ENCODE results near the gene NGEF.

The NGEF gene

DNA sequence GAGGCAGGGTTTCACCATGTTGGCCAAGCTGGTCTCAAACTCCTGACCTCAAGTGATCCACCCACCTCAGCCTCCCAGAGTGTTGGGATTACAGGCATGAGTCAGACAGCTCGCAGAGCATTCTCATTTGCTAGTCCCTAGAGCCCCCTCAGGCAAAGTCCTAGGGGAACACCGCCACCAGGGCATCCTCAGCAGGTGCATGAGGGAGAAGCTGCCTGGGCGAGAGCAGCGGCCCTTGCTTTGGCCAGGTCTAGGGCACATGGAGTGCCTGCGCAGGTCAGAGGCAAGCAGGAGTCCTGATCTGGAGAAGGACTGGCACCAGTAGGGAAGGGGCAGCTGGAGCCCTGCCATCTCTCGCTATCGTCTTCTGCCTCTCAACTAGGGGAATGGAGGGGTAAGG, 32.4 kb downstream of the NGEF start:
- no peaks in the 10 kb centered on the region for H3K36me3 Mint-ChIP-seq (ENCODE audit: low read depth)
- no peaks in the 10 kb centered on the region for H3K9me3 Mint-ChIP-seq
- H3K27ac Mint-ChIP-seq, result no peak overlapping the region

DNA sequence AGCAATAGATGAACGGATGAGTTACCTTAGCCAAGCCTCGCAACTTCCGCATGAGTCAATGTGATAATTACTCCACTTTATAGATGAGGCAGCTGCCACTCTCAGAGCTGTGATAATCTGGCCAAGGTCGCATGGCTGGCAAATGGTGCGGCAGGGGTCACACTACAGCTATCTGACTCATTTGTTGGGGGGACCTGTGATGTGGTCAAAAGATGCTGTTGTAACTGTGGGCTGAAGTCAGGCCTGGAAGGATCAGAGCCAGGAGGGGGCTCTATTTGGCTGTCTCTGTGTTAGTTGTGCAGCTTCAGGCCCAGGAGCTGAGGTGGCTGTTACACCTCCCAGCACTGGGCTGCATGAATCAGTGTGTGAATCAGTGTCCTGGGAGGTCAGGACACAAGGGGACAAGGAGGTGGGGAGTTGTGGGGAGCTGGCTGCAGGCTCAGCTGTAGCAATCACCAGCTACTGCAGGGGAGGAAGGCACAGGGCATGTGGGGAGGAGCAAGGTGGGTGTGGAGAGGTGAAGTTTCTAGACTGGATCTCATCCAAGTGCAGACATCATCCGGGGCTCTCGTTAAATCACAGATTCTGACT, 33.1 kb downstream of the NGEF start:
- Mint-ChIP-seq H3K4me1 (ENCODE audit: low read depth) (no peaks in the 10 kb centered on the region), H3K36me3 (ENCODE audit: low read depth) (no peaks in the 10 kb centered on the region), H3K4me3 (no peak overlapping the region), H3K9me3 (no peaks in the 10 kb centered on the region), H3K27me3 (peaks cover 21% of the 10 kb centered on the region), H3K27ac (no peak overlapping the region)
- no peak for DNase-seq

More for the DNA sequence above, 32.4 kb downstream of the NGEF start:
- no peak for DNase-seq
- H3K4me3 Mint-ChIP-seq, result no peak overlapping the region
- H3K27me3 Mint-ChIP-seq, result peaks cover 23% of the 10 kb centered on the region
- H3K4me1 Mint-ChIP-seq (ENCODE audit: low read depth), result no peaks in the 10 kb centered on the region

DNA sequence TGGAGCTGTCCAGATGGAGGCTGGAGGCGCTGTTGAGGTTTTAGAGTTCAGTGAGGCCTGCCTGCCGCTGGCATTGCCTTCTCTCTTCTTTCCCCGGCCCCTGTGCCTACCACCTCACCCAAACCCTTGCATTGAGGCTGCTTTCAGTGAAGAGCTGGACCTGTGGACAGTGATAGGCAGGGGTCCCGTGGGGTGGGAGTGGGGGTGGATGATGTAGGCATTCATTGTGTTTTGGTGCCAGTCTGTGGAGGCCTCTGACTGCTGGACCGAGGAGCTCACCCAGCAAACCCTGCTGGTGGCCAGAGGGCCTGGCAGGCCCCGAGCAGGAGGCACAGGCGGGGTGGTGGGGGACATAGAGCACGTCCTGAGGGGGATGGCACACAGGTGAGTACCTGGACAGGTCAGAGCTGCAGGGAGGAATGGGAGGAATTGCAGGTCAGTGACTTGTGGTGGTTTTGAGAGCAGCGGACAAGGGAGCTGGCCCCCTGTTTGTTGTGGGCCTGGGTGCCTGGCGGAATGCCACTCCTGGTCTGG, 35.6 kb downstream of the NGEF start:
- Mint-ChIP-seq H3K27me3 (peaks cover 15% of the 10 kb centered on the region), H3K4me3 (no peak overlapping the region), H3K36me3 (ENCODE audit: low read depth) (no peaks in the 10 kb centered on the region), H3K4me1 (ENCODE audit: low read depth) (no peaks in the 10 kb centered on the region), H3K9me3 (no peaks in the 10 kb centered on the region), H3K27ac (no peak overlapping the region)
- no peak for DNase-seq

DNA sequence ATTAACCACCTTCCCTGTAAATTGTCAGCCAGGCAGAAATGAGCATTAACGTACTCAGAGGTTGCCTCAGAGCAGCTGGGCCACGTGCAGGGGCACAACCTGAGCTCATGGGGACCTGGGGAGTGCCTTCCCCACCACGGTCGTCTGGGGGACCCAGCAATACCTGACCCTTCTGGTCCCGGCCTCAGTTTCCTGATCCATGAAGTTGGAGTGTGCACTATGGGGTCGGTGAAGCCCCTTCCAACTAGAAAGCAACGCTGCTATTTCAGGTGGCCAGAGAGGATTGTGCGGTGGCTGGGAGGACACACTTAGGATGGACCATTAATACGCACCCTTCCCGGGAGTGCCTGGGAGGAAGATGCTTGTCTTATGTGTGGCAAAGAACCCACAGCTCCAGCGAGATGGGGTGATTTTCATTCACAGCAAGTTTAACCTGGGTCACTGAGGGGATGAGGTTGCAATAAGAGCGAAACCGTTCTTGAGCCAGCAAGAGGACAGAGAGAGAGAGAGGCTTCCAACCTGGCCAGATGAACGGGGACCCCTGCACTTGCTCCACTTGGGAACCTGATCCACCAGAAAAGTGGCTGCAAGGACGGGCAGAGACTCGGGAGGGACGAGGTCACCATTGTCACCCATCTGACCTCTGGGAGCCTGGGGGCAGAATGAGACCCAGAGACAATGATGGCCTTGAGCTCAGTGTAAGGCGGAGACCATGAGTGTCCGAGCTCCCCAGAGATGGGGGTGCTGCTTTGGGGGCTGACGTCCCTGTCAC, 36.2 kb downstream of the NGEF start:
- H3K27ac Mint-ChIP-seq, result peak overlapping the region; percentile 9
- peaks cover 12% of the 10 kb centered on the region for H3K27me3 Mint-ChIP-seq
- no peak overlapping the region for H3K4me3 Mint-ChIP-seq
- no peaks in the 10 kb centered on the region for H3K9me3 Mint-ChIP-seq
- no peaks in the 10 kb centered on the region for H3K36me3 Mint-ChIP-seq (ENCODE audit: low read depth)
- H3K4me1 Mint-ChIP-seq (ENCODE audit: low read depth), result no peaks in the 10 kb centered on the region
- no peak for DNase-seq

DNA sequence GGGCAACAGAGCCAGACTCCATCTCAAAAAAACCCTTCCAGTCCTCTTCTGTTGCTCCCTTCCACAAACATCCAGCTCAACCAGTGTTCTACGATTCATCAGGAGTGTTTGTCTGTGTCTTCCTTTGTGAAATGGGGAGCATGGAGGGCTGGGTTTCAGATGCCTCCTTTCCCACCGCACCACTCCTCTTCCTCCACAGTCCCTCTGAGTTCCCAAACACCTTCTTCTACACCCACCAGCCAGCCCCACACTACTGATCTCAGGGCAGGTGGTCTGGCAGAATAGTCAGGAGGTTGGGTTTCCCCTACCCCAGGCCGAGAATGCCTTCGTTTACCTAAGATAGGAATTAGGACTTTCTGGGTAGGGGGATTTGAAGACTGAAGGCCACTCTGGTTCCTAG, 36.9 kb downstream of the NGEF start:
- Mint-ChIP-seq H3K27ac (no peak overlapping the region), H3K4me1 (ENCODE audit: low read depth) (no peaks in the 10 kb centered on the region), H3K36me3 (ENCODE audit: low read depth) (no peaks in the 10 kb centered on the region), H3K27me3 (peaks cover 6% of the 10 kb centered on the region), H3K9me3 (no peaks in the 10 kb centered on the region), H3K4me3 (no peak overlapping the region)
- DNase-seq, result no peak

DNA sequence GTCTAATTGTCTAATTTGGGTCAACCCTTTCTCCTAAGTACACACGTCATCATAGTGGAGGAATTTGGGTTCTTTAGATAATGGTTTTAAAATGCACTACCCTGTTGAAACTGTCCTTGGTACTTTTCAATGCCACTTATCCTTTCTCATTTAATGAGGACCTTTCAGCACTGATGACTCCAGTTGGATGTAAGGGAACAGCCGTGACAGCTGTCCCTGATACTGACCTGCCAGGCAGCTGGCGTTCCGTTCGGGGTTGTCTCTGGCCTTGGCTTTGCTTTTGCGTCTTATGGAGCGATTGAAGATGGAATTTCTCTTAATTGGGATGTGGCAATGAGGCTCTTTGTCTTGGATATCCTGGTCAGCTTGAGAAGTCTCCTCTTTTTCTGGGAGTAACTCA, 38.7 kb downstream of the NGEF start:
- Mint-ChIP-seq H3K4me1 (ENCODE audit: low read depth) (no peaks in the 10 kb centered on the region), H3K9me3 (no peaks in the 10 kb centered on the region), H3K27me3 (no peaks in the 10 kb centered on the region), H3K4me3 (no peak overlapping the region), H3K36me3 (ENCODE audit: low read depth) (no peaks in the 10 kb centered on the region), H3K27ac (no peak overlapping the region)
- no peak for DNase-seq

DNA sequence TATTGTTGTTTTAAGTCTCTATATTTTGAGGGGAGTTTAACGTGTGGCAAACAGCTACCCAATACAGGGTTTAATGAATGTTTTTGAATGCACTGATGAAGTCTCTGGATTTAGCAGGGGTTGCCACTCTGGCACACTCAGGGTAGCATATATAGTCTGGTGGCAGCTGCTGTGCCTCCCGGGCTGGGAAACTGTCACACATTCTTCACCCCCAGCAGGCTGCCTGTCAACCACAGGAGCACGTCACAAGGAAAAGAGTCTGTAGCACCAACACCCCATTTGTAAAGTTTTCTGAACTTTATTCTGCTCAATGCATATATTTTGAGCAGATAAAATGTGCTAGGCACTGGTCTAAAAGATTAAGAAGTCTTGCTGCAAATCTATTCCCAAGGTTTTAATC, 39.3 kb downstream of the NGEF start:
- no peak for DNase-seq
- no peak overlapping the region for H3K27ac Mint-ChIP-seq
- H3K36me3 Mint-ChIP-seq (ENCODE audit: low read depth), result no peaks in the 10 kb centered on the region
- H3K4me1 Mint-ChIP-seq (ENCODE audit: low read depth), result no peaks in the 10 kb centered on the region
- no peaks in the 10 kb centered on the region for H3K9me3 Mint-ChIP-seq
- H3K4me3 Mint-ChIP-seq, result no peak overlapping the region
- H3K27me3 Mint-ChIP-seq, result no peaks in the 10 kb centered on the region

DNA sequence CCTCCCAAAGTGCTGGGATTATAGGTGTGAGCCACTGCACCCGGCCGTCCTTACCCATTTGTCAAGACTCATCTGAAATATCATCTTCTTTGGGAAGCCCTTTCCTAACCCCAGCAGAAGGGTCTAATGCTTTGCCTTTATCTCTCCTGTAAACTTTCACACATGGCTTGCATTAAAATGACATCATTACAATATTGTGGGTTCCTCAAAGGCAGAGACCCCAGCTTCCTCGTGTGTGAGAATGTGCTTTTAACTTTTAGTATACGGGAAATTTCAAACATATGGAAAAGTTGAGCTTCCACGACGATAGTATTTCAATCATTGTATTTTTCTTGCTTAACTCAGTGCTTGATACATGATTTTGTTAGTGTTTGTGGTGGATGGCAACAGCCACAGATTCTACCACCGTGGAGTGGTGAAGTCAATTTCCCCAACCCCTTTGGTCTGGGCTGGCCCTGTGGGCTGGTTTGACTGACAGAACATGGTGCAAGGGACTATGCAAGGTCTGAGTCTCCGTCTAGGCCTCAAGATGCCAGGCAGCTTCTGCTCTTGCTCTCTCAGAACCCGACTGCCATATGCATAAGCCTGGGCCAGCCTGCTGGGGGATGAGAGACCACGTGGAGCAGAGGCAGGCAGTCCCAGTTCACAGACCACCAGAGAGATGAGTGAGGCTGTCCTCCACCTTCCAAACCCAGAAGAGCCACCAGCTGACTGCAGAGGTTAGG, 39.9 kb downstream of the NGEF start:
- H3K36me3 Mint-ChIP-seq (ENCODE audit: low read depth), result no peaks in the 10 kb centered on the region
- H3K4me3 Mint-ChIP-seq, result no peak overlapping the region
- no peaks in the 10 kb centered on the region for H3K9me3 Mint-ChIP-seq
- H3K27me3 Mint-ChIP-seq, result no peaks in the 10 kb centered on the region
- DNase-seq, result no peak
- no peak overlapping the region for H3K27ac Mint-ChIP-seq
- H3K4me1 Mint-ChIP-seq (ENCODE audit: low read depth), result no peaks in the 10 kb centered on the region

DNA sequence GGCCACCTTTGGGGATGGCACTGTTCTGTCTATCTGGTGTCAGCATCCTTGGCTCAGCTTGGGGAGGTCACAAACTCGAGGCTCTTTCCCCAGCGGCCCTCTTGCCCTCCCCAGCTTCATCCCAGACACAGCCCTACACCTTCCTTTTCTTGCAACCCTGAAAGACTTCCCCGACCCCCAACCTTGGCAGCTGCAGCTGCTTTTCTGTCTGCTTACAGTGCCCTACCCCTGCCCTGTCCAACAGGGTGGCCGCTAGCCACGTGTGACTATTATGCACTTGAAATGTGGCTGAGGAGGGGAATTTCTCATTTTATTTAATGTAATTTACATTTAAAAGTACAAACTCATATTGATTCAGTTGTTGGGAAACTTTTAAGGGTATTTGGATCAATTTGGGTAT, 41.3 kb downstream of the NGEF start:
- Mint-ChIP-seq H3K4me3 (no peak overlapping the region), H3K27ac (no peak overlapping the region), H3K27me3 (peaks cover 3% of the 10 kb centered on the region), H3K36me3 (ENCODE audit: low read depth) (no peaks in the 10 kb centered on the region), H3K9me3 (no peaks in the 10 kb centered on the region), H3K4me1 (ENCODE audit: low read depth) (no peaks in the 10 kb centered on the region)
- no peak for DNase-seq

DNA sequence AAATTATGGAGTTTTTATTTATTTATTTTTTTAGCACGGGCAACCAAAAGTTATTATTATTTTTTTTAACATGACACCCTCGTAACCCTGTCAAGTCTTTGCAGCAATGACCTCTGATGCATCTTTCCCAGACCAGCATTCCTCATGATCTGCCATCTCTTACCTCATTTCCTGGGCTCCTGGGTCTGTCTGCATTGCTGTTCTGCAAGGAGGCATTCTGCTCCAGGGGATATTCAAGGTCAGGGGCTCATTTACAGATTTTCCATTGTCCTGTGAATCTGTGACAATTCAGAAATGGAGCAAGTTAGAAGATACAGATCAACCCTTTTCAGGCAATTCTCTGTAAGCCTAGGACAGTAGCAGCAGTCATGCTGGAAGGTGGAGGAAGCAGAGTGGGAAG, 43.0 kb downstream of the NGEF start:
- H3K27ac Mint-ChIP-seq, result no peak overlapping the region
- H3K27me3 Mint-ChIP-seq, result peaks cover 7% of the 10 kb centered on the region
- DNase-seq, result no peak
- H3K4me3 Mint-ChIP-seq, result no peak overlapping the region
- H3K4me1 Mint-ChIP-seq (ENCODE audit: low read depth), result no peaks in the 10 kb centered on the region
- H3K9me3 Mint-ChIP-seq, result no peaks in the 10 kb centered on the region
- H3K36me3 Mint-ChIP-seq (ENCODE audit: low read depth), result no peaks in the 10 kb centered on the region

DNA sequence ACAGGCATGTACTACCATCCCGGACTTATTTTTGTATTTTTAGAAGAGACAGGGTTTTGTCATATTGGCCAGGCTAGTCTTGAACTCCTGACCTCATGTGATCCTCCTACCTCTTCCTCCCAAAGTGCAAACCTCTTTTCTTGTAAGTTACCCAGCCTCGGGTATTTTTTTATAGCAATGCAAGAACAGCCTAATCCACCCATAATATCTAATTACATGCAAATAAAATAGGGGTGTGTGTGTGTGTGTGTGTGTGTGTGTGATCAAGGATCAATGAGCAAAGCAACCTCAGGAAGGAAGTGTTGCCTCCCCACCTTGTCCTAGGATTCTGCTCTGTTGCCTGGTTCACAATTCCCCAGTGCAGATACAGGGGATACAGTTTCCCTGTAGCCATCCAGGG, 45.6 kb downstream of the NGEF start:
- no peak for DNase-seq
- no peaks in the 10 kb centered on the region for H3K4me1 Mint-ChIP-seq (ENCODE audit: low read depth)
- no peaks in the 10 kb centered on the region for H3K36me3 Mint-ChIP-seq (ENCODE audit: low read depth)
- peaks cover 8% of the 10 kb centered on the region for H3K27me3 Mint-ChIP-seq
- H3K27ac Mint-ChIP-seq, result no peak overlapping the region
- H3K4me3 Mint-ChIP-seq, result no peak overlapping the region
- H3K9me3 Mint-ChIP-seq, result no peaks in the 10 kb centered on the region

DNA sequence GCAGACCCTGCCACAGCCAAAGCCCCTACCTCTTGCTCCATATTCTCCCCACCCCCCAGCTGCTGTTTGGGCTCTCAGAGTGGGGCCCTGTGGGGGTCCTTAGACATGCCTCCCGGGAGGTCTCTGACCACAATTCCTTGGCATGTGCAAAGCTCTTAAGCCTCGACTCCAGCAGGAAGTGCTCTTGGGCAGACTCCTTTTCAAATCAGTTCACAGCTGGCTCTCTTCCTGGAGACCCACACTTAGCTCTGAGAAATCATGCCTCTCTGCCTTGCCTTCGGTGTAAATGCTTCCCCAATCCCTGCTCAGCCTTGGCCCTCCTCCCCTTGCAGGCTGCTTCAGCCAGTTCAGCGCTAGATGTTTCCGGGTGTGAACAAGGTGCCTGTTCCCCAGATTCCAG, 46.9 kb downstream of the NGEF start:
- no peaks in the 10 kb centered on the region for H3K36me3 Mint-ChIP-seq (ENCODE audit: low read depth)
- H3K27me3 Mint-ChIP-seq, result peaks cover 11% of the 10 kb centered on the region
- H3K9me3 Mint-ChIP-seq, result no peaks in the 10 kb centered on the region
- H3K4me1 Mint-ChIP-seq (ENCODE audit: low read depth), result no peaks in the 10 kb centered on the region
- DNase-seq, result no peak
- no peak overlapping the region for H3K27ac Mint-ChIP-seq
- H3K4me3 Mint-ChIP-seq, result no peak overlapping the region

DNA sequence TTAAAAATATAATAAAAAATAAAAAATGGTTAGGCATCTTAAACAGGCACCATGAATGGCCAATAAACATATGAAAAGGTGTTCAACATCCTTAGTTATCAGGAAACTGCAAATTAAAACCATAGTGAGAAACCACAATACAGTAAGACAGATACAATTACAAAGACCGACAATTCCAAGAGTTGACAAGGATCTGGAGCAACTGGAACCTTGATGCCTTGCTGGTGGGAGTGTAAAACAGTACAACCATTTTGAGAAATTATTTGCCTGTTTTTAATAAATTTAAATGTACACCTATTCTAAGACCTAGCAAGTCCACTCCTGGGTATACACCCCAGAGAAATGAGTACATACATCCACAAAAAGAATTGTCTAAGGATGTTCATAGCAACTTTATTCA, 49.1 kb downstream of the NGEF start:
- Mint-ChIP-seq H3K27me3 (peaks cover 11% of the 10 kb centered on the region), H3K36me3 (ENCODE audit: low read depth) (no peaks in the 10 kb centered on the region), H3K4me3 (no peak overlapping the region), H3K9me3 (no peaks in the 10 kb centered on the region), H3K4me1 (ENCODE audit: low read depth) (no peaks in the 10 kb centered on the region), H3K27ac (no peak overlapping the region)
- DNase-seq, result no peak

DNA sequence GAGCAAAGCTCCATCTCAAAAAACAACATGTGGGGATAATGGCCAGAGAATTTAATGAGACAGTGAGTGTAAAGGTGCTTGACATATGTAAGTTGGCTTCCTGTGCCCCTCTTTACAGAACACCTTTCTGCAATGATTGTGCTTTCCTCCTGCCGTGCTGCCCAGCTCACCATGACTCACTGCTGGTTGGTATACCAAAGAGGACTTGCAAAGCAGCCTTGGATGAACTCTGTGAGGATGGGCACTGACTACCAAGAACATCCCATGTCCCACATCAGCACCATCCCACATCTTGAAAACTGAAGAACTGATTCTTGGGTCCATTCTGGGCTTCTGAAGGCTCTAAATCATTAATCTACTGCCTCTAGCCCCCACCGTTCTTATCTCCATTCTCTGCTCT, 52.2 kb downstream of the NGEF start:
- H3K9me3 Mint-ChIP-seq, result no peaks in the 10 kb centered on the region
- peaks cover 7% of the 10 kb centered on the region for H3K27me3 Mint-ChIP-seq
- H3K27ac Mint-ChIP-seq, result no peak overlapping the region
- H3K36me3 Mint-ChIP-seq (ENCODE audit: low read depth), result no peaks in the 10 kb centered on the region
- no peak for DNase-seq
- no peak overlapping the region for H3K4me3 Mint-ChIP-seq
- no peaks in the 10 kb centered on the region for H3K4me1 Mint-ChIP-seq (ENCODE audit: low read depth)

DNA sequence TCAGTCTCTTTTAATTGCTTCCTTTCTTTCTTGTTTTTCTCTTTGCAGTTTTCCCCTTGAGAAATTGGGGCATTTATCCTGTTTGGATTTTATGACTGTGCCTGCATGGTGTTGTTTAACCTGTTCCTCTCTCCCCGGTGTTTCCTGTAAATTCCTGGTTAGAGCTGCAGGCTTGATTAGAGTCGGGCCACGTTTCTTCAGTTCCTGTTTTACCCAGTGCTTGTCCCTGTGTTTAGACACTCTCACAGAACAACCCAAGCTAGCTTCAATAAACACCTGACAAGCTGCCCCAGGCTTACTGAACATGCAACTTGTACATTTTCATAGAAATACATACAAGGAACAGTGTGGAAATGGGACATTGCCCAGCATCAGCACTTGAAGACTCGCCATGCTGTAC, 53.9 kb downstream of the NGEF start:
- Mint-ChIP-seq H3K9me3 (no peaks in the 10 kb centered on the region), H3K27me3 (peaks cover 3% of the 10 kb centered on the region), H3K36me3 (ENCODE audit: low read depth) (no peaks in the 10 kb centered on the region), H3K4me3 (no peak overlapping the region), H3K4me1 (ENCODE audit: low read depth) (no peaks in the 10 kb centered on the region), H3K27ac (no peak overlapping the region)
- DNase-seq, result no peak
